SK-N-MC (cell line): Measurements from ENCODE around the gene FIBCD1.

Experiments used
- EZH2 ChIP-seq: fragments of 200-600 bp; sonication (generic); IDR thresholded peaks from one replicate; pipeline ENCODE4 v1.6.1; 2017; ENCODE audit warnings: antibody characterized with exemption
- FOXP2 ChIP-seq: optimal IDR thresholded peaks from 2 replicates; pipeline ENCODE3; 2011; ENCODE audit warnings: mild to moderate bottlenecking, moderate library complexity; ENCODE audit not compliant: insufficient read depth; ENCODE audit errors: extremely low read length, control extremely low read depth
- POLR2AphosphoS5 ChIP-seq: IDR thresholded peaks from 2 replicates; pipeline ENCODE4 v1.6.1; 2012; ENCODE audit warnings: mild to moderate bottlenecking, low read depth, low read length, borderline replicate concordance

- no peak for TF ChIP-seq EZH2
- TF ChIP-seq POLR2AphosphoS5: no peak
- TF ChIP-seq FOXP2: no peak
Measured at GRCh38 chr9:130970052-130970451, 31.0 kb upstream of the FIBCD1 start.
